ENCODE results near the gene MTMR10.

The MTMR10 gene

GRCh38 chr15:30917013-30917412 is 74.4 kb downstream of the MTMR10 start:
- no peak for DNase-seq

- DNase-seq = no peak
Observed at GRCh38 chr15:30913761-30914160, 77.7 kb downstream of the MTMR10 start.

GRCh38 chr15:30906366-30906765 is 85.1 kb downstream of the MTMR10 start:
- no peak for DNase-seq

DNA sequence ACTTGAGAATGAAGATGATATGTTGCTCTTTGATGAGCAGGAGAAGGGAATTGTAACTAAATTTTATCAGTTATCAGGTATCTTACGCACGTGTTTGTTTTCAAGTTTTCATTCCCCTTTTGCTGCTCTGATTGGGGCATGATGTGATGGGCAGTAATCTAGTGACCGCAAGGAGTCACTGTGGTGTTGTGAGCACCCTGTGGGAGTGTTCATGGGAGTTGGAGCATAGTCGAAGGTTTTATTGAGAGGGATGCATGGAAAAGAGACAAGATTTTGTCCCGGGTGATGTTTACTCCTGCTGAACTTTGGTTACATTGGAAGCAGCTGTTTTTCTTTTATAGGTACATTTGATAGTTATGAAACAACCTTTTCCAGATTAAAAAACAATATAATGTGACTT is 85.6 kb downstream of the MTMR10 start:
- DNase-seq = no peak

DNA sequence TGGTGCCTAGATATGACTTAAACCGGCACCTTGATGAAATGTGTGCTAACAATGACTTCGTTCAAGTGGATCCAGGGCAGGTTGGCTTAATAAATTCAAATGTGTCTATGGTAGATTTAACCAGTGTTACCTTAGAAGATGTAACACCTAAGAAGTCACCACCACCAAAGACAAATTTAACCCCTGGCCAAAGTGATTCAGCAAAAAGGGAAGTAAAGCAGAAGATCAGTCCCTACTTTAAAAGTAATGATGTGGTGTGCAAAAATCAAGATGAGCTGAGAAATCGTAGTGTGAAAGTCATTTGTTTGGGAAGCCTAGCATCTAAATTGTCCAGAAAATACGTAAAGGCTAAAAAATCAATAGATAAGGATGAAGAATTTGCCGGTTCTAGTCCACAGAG is 86.6 kb downstream of the MTMR10 start:
- no peak for DNase-seq

GRCh38 chr15:30903497-30904187 is 87.8 kb downstream of the MTMR10 start, which contains the start of gene FAN1:
TSS of gene FAN1 (plus strand) at chr15:30903915. CDS start at chr15:30904664, 749 bp downstream.
- DNase-seq = peak; percentile 91

DNA sequence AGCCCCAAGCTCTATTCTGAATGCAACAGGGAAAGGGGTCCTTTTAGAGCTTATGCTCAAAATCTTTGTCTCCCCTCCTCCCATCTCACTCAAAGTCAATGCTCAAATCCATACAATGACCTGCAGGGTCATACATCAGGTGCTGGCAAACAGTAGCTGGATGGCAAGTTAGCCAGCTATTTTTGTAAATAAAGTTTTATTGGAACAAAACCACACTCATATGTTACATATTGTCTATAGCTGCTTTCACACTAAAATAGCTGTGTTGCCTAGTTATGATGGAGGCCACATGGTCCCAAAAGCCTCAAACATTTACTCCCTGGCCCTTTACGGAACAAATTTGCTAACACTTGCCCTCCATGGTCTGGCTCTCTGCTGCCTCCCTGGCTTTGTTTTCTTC is 89.5 kb downstream of the MTMR10 start:
- DNase-seq = no peak

DNA sequence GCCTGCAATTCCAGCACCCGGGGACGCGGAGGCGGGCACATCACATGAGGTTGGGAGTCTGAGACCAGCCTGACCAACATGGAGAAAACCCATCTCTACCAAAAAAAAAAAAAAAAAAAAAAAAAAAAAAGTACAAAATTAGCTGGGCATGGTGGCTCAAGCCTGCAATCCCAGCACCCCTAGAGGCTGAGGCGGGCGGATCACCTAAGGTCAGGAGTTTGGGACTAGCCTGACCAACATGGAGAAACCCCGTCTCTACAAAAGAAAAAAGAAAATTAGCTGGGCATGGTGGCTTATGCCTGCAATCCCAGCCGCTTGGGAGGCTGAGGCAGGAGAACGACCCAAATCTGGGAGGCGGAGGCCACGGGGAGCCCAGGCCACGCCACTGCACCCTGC is 95.2 kb downstream of the MTMR10 start:
- no peak for DNase-seq

DNA sequence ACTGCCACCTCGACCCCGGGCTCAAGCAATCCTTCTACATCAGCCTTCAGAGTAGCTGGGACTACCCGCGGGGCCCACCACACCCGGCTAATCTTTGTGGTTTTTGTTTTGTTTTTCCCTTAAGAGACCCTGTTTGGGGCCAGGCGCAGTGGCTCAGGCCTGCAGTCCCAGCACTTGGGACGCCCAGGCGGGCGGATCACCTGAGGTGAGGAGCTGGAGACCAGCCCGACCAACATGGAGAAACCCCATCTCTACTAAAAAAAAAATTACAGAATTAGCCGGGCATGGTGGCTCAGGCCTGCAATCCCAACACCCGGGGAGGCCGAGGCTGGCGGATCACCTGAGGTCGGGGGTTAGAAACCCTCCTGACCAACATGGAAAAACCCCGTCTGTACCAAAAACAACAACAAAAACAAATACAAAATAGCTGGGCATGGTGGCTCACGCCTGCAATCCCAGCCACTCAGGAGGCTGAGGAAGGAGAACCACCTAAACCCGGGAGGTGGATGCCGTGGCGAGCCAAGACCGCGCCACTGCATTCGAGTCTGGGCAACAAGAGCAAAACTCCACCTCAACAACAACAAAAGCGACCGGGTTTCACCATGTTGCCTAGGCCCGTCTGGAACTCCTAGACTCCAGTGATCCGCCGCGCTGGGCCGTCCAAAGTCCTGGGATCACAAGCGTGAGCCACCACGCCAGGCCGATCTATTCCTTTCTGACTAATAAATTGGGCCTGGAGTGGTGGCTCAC is 95.8 kb downstream of the MTMR10 start:
- DNase-seq = no peak

DNA sequence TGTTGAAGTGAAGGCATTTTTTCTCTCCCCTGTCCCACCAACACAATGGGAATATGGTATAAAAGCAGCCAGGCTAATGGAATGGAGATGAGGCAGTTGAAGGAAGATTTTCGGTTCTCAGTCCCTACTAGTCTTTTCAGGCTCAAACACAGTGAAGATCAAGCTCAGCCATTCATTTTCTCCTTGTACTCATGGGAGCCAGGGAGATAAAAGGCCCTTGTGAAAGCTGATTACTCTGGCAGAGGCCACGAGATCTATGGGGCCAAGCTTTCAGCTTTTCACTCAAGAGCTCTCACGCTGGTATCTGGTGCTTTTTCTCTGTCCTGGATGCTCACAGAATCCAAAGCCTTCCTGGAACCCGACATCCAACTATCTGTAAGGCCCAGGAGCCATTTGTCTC is 102.2 kb downstream of the MTMR10 start:
- no peak for DNase-seq
